Forelimb muscle (tissue), 1 donor: ENCODE measurements around the gene ALDH6A1. TPM values are rescaled to one million over a fixed set of nuclear protein-coding genes. Genes with fewer than 3 reads are reported as not detected.
"Not testable (repeated sequence)": the region's sequence is repeated elsewhere in the genome, so short reads cannot be mapped to it uniquely, and the experiment has no call there.

Source experiments
- DNase-seq: peaks from one replicate; pipeline ENCODE4 v3.0.0-alpha.2; 2013; ENCODE audit warnings: low read depth
- polyA plus RNA-seq: library from polyadenylated mRNA; unstranded; fragments of 120-200 nt; gene quantifications from one replicate; pipeline ENCODE4 v1.2.1, GENCODE V29; 2013; ENCODE audit not compliant: insufficient read length

Gene ALDH6A1
- polyA plus RNA-seq: 13.2 TPM

GRCh38 chr14:74084277-74085046 lies at the start of gene ALDH6A1, which contains the start of gene LIN52:
TSS of gene ALDH6A1 (minus strand) at chr14:74084453. CDS start at chr14:74084394, 59 bp downstream.
TSS of gene LIN52 (plus strand) at chr14:74084956. CDS start at chr14:74084975, 19 bp downstream.
- DNase-seq: peak; percentile 100

- DNase-seq: no peak
These were observed 43.4 kb upstream of the ALDH6A1 start for GRCh38 chr14:74127634-74128033.

- no peak for DNase-seq
These were observed 42.2 kb upstream of the ALDH6A1 start for GRCh38 chr14:74126315-74127013.

DNA sequence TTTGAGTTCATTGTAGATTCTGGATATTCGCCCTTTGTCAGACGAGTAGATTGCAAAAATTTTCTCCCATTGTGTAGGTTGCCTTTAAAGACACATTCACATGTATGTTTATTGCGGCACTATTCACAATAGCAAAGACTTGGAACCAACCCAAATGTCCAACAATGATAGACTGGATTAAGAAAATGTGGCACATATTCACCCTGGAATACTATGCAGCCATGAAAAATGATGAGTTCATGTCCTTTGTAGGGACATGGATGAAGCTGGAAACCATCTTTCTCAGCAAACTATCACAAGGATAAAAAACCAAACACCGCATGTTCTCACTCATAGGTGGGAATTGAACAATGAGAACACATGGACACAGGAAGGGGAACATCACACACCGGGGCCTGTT lies 41.2 kb upstream of the ALDH6A1 start:
- DNase-seq: not testable (repeated sequence)

DNA sequence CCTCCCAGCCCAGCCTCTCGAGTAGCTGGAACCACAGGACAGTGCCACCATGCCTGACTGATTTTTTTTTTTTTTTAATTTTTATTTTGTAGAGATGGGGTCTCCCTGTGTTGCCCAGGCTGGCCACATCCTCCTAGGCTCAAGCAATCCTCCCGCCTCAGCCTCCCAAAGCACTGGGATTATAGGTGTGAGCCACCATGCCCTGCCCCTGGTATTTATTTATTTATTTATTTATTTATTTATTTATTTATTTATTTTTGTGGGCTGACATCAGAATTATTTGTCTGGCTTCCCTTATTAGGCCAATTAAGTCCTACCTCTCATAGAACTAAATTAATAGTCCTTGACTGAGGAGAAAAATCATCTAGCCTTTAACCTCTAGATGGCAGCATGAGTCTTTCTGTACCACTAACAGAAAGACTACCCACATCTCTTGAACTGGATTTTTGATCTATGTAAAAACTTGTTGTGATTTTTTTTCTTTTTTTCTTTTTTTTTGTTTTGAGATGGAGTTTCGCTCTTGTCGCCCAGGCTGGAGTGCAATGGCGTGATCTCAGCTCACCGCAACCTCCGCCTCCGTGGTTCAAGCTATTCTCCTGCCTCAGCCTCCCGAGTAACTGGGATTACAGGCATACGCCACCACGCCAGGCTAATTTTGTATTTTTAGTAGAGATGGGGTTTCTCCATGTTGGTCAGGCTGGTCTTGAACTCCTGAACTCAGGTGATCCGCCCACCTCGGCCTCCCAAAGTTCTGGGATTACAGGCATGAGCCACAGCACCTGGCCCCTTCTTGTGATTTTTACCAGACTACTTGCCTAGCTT lies 27.4 kb upstream of the ALDH6A1 start:
- not testable (repeated sequence) for DNase-seq

DNA sequence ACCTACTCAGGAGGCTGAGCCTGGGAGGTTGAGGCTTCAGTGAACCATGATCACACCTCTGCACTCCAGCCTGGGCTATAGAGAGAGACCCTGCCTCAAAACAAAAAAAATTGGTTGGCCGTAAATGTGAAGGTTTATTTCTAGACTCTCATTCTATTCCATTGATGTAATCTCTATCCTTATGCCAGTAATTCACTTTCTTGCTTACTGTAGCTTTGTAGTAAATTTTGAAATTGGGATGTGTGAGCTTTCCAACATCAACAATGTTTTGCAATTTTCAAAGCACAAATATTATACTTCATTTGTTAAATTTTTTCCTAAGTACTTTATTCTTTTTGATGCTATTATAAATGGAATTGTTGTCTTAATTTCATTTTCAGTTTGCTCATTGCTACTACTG lies 25.1 kb upstream of the ALDH6A1 start:
- no peak for DNase-seq

DNA sequence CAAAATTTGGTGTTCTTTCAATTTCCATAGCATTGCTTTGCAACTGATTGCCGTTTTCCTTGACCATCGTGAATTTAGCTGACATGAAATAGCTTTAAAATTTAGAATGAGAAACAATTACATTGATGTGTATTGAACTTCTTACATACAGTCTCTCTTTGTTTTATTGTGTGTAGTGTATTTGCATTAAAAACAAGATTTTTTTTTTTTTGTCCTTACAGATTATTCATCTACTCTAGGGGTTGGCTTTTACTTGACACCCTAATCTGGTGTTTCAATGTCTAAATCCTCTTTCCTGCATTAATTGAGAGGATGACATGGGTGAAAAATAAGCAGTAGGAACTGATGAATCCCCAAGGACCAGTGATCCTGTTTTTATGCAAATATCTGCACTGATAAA lies 21.1 kb upstream of the ALDH6A1 start:
- DNase-seq: no peak

GRCh38 chr14:74089251-74090020 lies 5.2 kb upstream of the ALDH6A1 start:
- DNase-seq: no peak

- no peak for DNase-seq
These were observed 1.6 kb upstream of the ALDH6A1 start for GRCh38 chr14:74085828-74086227.

- DNase-seq: no peak
These were observed 889 bp upstream of the ALDH6A1 start for GRCh38 chr14:74085047-74085637.

DNA sequence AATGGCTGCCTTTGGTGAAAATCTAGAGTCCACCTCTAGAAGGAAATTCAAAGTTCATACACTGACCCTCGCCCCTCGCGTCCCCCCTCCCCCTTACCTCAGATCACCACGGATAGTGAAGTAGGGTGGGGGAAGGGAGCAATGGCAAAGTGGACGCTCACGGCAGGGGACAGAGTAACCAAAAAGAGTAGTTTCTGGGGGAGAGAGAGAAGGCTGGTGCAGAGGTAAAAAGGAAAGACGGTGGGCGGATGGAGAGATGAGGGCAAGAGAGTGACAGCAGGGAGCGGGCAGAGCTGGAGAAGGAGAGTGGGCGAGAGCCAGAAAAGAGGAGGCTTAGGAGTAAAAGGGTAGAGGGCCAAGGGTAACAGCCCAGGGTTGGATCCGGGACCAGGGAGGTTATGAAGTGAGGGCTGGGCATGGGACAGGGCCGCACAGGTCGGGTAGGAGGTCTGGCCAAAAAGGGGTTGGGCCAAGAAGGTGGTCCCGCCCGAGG lies 423 bp downstream of the ALDH6A1 start:
- no peak for DNase-seq

DNA sequence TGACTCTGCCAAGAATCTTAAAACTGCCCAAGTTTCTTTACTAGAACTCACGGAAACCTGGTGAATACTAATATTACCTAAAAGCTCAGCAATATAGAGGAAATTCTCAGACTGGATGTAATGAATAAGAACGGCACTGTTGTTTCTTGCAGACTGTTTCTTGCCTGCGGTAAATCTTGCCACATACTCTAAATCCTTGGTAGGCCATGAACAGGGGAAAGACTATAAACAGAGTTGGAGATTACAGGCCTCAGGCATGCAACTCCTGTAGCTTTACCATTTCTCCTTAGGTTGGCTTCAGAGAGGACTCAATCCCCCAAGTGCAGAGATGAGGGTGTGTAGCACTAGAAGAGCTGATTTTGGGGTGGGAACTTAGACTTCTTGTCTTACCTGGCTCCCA lies 1.1 kb downstream of the ALDH6A1 start:
- no peak for DNase-seq

- no peak for DNase-seq
These were observed 2.8 kb downstream of the ALDH6A1 start for GRCh38 chr14:74081491-74081890.

DNA sequence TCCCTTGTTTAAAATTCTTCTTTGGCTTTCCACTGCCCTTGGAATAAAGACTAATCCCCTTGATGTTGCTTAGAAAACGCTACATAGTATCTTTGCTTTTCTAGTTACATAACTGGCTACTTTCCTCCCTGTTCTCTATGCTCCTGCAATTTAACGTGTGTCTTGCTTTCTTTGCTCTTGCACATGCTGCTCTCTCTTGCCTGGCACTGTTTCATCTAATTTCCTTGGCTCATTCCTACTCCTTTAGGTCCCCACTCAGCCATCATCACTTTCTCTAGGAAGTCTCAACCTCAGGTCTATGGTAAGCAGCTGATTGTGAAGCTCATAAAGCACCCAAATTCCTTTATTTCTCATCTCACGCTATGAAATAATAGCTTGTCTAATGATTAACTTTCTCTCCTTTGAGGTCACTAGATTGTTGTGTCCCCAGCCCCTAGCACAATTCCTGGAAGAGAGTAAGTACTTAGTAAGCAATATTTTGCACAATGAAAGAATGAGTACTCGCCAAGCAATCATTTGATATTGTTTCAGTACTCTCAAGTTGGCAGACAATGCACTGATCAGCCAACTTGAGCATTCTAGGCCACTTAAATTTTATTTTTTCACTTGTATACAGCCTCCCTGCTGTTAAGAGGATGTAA lies 3.3 kb downstream of the ALDH6A1 start:
- no peak for DNase-seq

DNA sequence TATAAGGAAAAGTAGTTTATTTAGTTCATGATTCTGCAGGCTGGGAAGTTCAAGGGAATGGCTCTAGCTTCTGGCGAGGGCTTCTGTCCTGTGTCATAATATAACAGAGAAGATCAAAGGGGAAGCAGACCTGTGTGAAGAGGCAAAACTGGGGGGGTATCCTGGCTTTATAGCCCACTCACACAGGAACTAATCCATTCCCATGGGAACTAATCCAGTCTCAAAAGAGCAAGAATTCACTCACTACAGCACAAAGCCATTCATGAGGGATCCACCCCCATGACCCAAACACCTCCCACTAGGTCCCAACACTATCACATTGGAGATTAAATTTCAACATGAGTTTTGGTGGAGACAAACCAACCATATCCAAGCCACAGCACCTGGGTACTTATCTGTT lies 6.9 kb downstream of the ALDH6A1 start:
- no peak for DNase-seq

- DNase-seq: no peak
These were observed 18.3 kb downstream of the ALDH6A1 start for GRCh38 chr14:74065746-74066575.

DNA sequence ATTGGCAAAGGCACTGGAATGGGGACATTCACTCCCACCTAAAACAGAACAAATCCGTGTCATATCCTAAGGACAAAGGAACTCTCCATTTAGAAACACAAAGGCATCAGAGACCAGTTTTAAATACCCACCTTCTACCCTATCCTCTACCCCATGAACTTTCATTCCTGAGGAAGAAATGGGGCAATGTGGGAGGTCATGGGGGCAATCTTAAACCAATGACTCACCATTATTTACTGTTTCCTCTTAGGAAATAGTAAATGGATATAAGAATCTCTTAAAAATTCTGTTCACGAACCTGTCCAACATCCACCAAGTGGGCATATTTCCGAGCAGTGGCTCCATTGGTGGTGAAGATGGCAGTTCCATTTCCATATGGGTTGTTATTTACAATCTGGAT lies 19.4 kb downstream of the ALDH6A1 start:
- DNase-seq: no peak

DNA sequence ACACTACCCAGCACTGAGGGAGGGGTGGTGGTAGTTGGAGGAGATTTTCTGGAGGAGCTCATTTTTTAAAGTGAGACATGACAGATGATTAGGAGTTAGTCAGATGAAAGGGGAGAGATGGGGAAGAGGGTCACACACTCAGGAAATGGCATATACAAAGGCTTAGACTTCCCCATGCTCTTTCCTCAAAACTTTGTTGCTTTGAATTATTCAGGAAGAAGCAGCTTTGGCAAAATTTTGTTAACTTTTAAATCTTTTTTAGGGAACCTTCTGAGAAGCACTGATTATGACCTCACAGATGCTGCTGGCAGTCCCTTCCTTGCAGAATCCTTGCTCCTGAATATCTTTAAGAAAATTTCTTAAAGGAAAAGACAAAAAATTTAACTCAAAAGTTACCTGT lies 19.8 kb downstream of the ALDH6A1 start:
- no peak for DNase-seq

GRCh38 chr14:74062809-74063150 lies 21.5 kb downstream of the ALDH6A1 start:
- DNase-seq: no peak
